HCT116 (cell line): ENCODE measurements around the gene PREX1. TPM values are rescaled to one million over a fixed set of nuclear protein-coding genes. Genes with fewer than 3 reads are reported as not detected.

ENCODE experiments used
- ATAC-seq: fragments of 200-7000 bp; cut with Tn5 transposase; 2 replicates; pipeline ENCODE4 v1.9.1; 2020; ENCODE audit warnings: mild to moderate bottlenecking, moderate library complexity
- BruUV-seq: library from RNA; stranded (reverse); fragments of 400-500 nt; replicated peaks from 2 replicates; lab custom pipeline; 2021; lab: Mats Ljungman, UMichigan
- CTCF ChIA-PET: fragments of 300-600 bp; sonication (Branson Sonifier 250); formaldehyde crosslinking; loops from one replicate; lab custom pipeline; 2021; ENCODE audit warnings: antibody characterized with exemption; lab: Charles Lee
- POLR2A ChIA-PET: fragments of 300-600, 350-600 bp; sonication (Branson Sonifier 250); formaldehyde crosslinking; loops from one replicate; lab custom pipeline; 2021; ENCODE audit warnings: antibody characterized with exemption; lab: Charles Lee
- RAD21 ChIA-PET, 2 experiments: fragments of 300-600 bp; sonication (Branson Sonifier 250); formaldehyde crosslinking; loops; one replicate each; lab custom pipeline; 2023; ENCODE audit warnings: low total read pairs in 2 of 2; ENCODE audit not compliant: uncharacterized antibody in 2 of 2, unreplicated experiment in 2 of 2, low non-redundant PET in 1 of 2; lab: Charles Lee
- DNase-seq: peaks from one replicate; pipeline ENCODE4 v3.0.0-alpha.2; 2010; ENCODE audit warnings: low read depth, low spot score
- H2AFZ ChIP-seq: fragments of 200-600 bp; shearing (Covaris generic), sonication (generic); 2 replicates; pipeline ENCODE4 v1.6.1; 2017; ENCODE audit warnings: low read depth, mixed run types, mixed read lengths, antibody characterized with exemption, low read length; ENCODE audit not compliant: poor library complexity, severe bottlenecking
- H3K27ac ChIP-seq: 2 replicates; pipeline ENCODE4 v1.5.1; 2012; ENCODE audit warnings: low read depth, low read length
- H3K27me3 ChIP-seq: fragments of 200-600 bp; sonication (generic); 2 replicates; pipeline ENCODE4 v1.6.1; 2016; ENCODE audit warnings: mixed run types, low read length, mixed read lengths; ENCODE audit not compliant: insufficient read depth
- H3K36me3 ChIP-seq, 2 experiments: fragments of 200-500 bp in 1 of 2; fragments of 200-600 bp in 1 of 2; sonication (Bioruptor generic) in 1 of 2; sonication (generic) in 1 of 2; 2 replicates each; pipeline versions ENCODE4 v1.5.1 to v1.6.1; 2014 to 2016; ENCODE audit warnings: low read length in 2 of 2, inconsistent platforms in 1 of 2, mixed read lengths in 1 of 2, mixed run types in 1 of 2; ENCODE audit not compliant: insufficient read depth in 2 of 2, control insufficient read depth in 1 of 2
- H3K4me1 ChIP-seq, 2 experiments: fragments of 200-600 bp in 1 of 2; sonication (generic) in 1 of 2; 2 replicates each; pipeline versions ENCODE4 v1.5.1 to v1.6.1; 2012 to 2017; ENCODE audit warnings: low read length in 2 of 2, inconsistent platforms in 1 of 2, mild to moderate bottlenecking in 1 of 2, mixed read lengths in 1 of 2, mixed run types in 1 of 2, moderate library complexity in 1 of 2; ENCODE audit not compliant: insufficient read depth in 2 of 2, control insufficient read depth in 1 of 2
- H3K4me2 ChIP-seq: fragments of 200-600 bp; sonication (generic); 2 replicates; pipeline ENCODE4 v1.6.1; 2017; ENCODE audit warnings: mixed run types, low read length, mixed read lengths
- H3K4me3 ChIP-seq, 2 experiments: fragments of 200-600 bp in 1 of 2; sonication (generic) in 1 of 2; replicated peaks in 1 of 2; 2 replicates each; pipeline ENCODE4 v1.5.1; 2011 to 2016; ENCODE audit warnings: low read length in 2 of 2, control low read depth in 1 of 2, low read depth in 1 of 2, mild to moderate bottlenecking in 1 of 2, mixed read lengths in 1 of 2, mixed run types in 1 of 2
- H3K79me2 ChIP-seq: fragments of 200-600 bp; sonication (generic); 2 replicates; pipeline ENCODE4 v1.6.1; 2017; ENCODE audit warnings: mild to moderate bottlenecking, mixed run types, low read length, moderate library complexity, mixed read lengths; ENCODE audit not compliant: insufficient read depth
- H3K9ac ChIP-seq: fragments of 200-600 bp; sonication (generic); 2 replicates; pipeline ENCODE4 v1.6.1; 2016; ENCODE audit warnings: low read length, mixed read lengths
- H3K9me2 ChIP-seq: fragments of 200-600 bp; sonication (generic), shearing (Covaris generic); 2 replicates; pipeline ENCODE4 v1.6.1; 2017; ENCODE audit warnings: mixed run types, mild to moderate bottlenecking, moderate library complexity; ENCODE audit not compliant: insufficient read depth
- H3K9me3 ChIP-seq, 2 experiments: fragments of 200-500 bp in 1 of 2; fragments of 200-600 bp in 1 of 2; sonication (Bioruptor generic) in 1 of 2; sonication (generic) in 1 of 2; 2 replicates each; pipeline ENCODE4 v1.6.1; 2014 to 2017; ENCODE audit warnings: low read length in 2 of 2, mixed read lengths in 2 of 2, inconsistent platforms in 1 of 2, low read depth in 1 of 2, mild to moderate bottlenecking in 1 of 2, mixed run types in 1 of 2, moderate library complexity in 1 of 2; ENCODE audit not compliant: control insufficient read depth in 1 of 2, insufficient read depth in 1 of 2
- H4K20me1 ChIP-seq: fragments of 200-600 bp; sonication (generic), shearing (Covaris generic); 2 replicates; pipeline ENCODE4 v1.6.1; 2017; ENCODE audit warnings: mixed run types, mild to moderate bottlenecking, moderate library complexity; ENCODE audit not compliant: insufficient read depth
- ATF3 ChIP-seq: IDR thresholded peaks from 2 replicates; pipeline ENCODE4 v1.6.1; 2012
- CBX3 ChIP-seq: IDR thresholded peaks from 2 replicates; pipeline ENCODE4 v1.6.1; 2012; ENCODE audit warnings: low read depth
- CEBPB ChIP-seq: IDR thresholded peaks from 2 replicates; pipeline ENCODE4 v1.6.1; 2012; ENCODE audit warnings: low read depth
- CTCF ChIP-seq, 3 experiments: fragments of 200-600 bp in 1 of 3; sonication (generic) in 1 of 3; IDR thresholded peaks in 2 of 3; conservative IDR thresholded peaks in 1 of 3; 2 replicates each; pipeline ENCODE4 v1.5.1; 2012 to 2017; ENCODE audit warnings: low read depth in 2 of 3, low read length in 2 of 3, antibody characterized with exemption in 1 of 3, borderline replicate concordance in 1 of 3, control low read depth in 1 of 3, mild to moderate bottlenecking in 1 of 3, mixed read lengths in 1 of 3, mixed run types in 1 of 3, moderate library complexity in 1 of 3; ENCODE audit not compliant: insufficient read depth in 1 of 3
- EGR1 ChIP-seq: IDR thresholded peaks from 2 replicates; pipeline ENCODE4 v1.6.1; 2012; ENCODE audit warnings: low read depth
- ELF1 ChIP-seq: IDR thresholded peaks from 2 replicates; pipeline ENCODE4 v1.6.1; 2012; ENCODE audit warnings: low read depth, borderline replicate concordance
- EZH2 ChIP-seq: fragments of 200-600 bp; sonication (generic); IDR thresholded peaks from 2 replicates; pipeline ENCODE4 v1.6.1; 2017; ENCODE audit warnings: antibody characterized with exemption, mixed run types
- EZH2phosphoT487 ChIP-seq: fragments of 200-600 bp; IDR thresholded peaks from 2 replicates; pipeline ENCODE4 v1.6.1; 2018; ENCODE audit warnings: antibody characterized with exemption, borderline replicate concordance
- FOSL1 ChIP-seq: IDR thresholded peaks from 2 replicates; pipeline ENCODE4 v1.6.1; 2012; ENCODE audit warnings: low read depth
- JUND ChIP-seq: IDR thresholded peaks from 2 replicates; pipeline ENCODE4 v1.6.1; 2012
- MAX ChIP-seq: IDR thresholded peaks from 2 replicates; pipeline ENCODE4 v1.6.1; 2012
- POLR2A ChIP-seq: IDR thresholded peaks from 2 replicates; pipeline ENCODE4 v1.7.0; 2011; ENCODE audit warnings: borderline replicate concordance; ENCODE audit not compliant: insufficient read depth, insufficient read length; ENCODE audit errors: extremely low read depth
- POLR2AphosphoS5 ChIP-seq: IDR thresholded peaks from 2 replicates; pipeline ENCODE4 v1.6.1; 2011; ENCODE audit warnings: mild to moderate bottlenecking, low read depth, low read length, moderate library complexity
- RAD21 ChIP-seq: IDR thresholded peaks from 2 replicates; pipeline ENCODE4 v1.6.1; 2012; ENCODE audit warnings: low read depth, mild to moderate bottlenecking
- REST ChIP-seq: IDR thresholded peaks from 2 replicates; pipeline ENCODE4 v1.6.1; 2012; ENCODE audit warnings: low read depth
- SIN3A ChIP-seq: IDR thresholded peaks from 2 replicates; pipeline ENCODE4 v1.6.1; 2012; ENCODE audit warnings: low read depth
- SRF ChIP-seq: IDR thresholded peaks from 2 replicates; pipeline ENCODE4 v1.6.1; 2012; ENCODE audit warnings: low read depth
- YY1 ChIP-seq: IDR thresholded peaks from 2 replicates; pipeline ENCODE4 v1.6.1; 2011; ENCODE audit warnings: low read length, low read depth, moderate library complexity, mild to moderate bottlenecking; ENCODE audit not compliant: insufficient replicate concordance; ENCODE audit errors: extremely low read depth
- ZFX ChIP-seq: fragments of 450-650 bp; IDR thresholded peaks from 2 replicates; pipeline ENCODE4 v1.6.1; 2017
- ZNF274 ChIP-seq: fragments of 200-500 bp; sonication (Bioruptor generic); IDR thresholded peaks from 2 replicates; pipeline ENCODE4 v1.6.1; 2014; ENCODE audit warnings: mild to moderate bottlenecking, low read depth, low read length, inconsistent platforms
- intact Hi-C: fragments of 100-400 bp; cut with micrococcal nuclease; formaldehyde crosslinking; loops from 2 replicates; pipeline ENCODE4 v1.10.0; 2022
- total RNA-seq: library from RNA; stranded (reverse); gene quantifications from one replicate; pipeline ENCODE4 v1.2.1, GENCODE V29; 2021; ENCODE audit not compliant: unreplicated experiment

Gene PREX1
- total RNA-seq, 1 experiment from 2014 or later, result 6.1 TPM

- TF ChIP-seq REST (no peak), SIN3A (no peak), CEBPB (no peak), ZNF274 (no peak), POLR2AphosphoS5 (no peak), SRF (no peak), ATF3 (no peak), ELF1 (no peak), EZH2phosphoT487 (no peak), FOSL1 (no peak)
- TF ChIP-seq, all 23 proteins: peak for 0
Measured at GRCh38 chr20:48744515-48744914, 83.3 kb downstream of the PREX1 start (continued).

GRCh38 chr20:48743807-48744206, 84.0 kb downstream of the PREX1 start:
- no TSS peak for BruUV-seq
- POLR2A ChIA-PET, result no interaction called here
- Histone ChIP-seq H3K27me3 (no peaks in the 10 kb centered on the region), H3K27ac (no peak overlapping the region), H3K9me2 (no peaks in the 10 kb centered on the region), H3K79me2 (no peaks in the 10 kb centered on the region), H2AFZ (no peak overlapping the region), H3K9me3 (no peaks in the 10 kb centered on the region), H3K4me2 (no peak overlapping the region), H4K20me1 (no peaks in the 10 kb centered on the region), H3K4me1 (no peaks in the 10 kb centered on the region), H3K4me3 (no peak overlapping the region), H3K9ac (no peak overlapping the region), H3K36me3 (no peaks in the 10 kb centered on the region)
- ATAC-seq (no peak), DNase-seq (no peak)
- RAD21 ChIA-PET, result no interaction called here
- CTCF ChIA-PET, result no interaction called here
- intact Hi-C loops, result no loop called here
- TF ChIP-seq SRF (no peak), ZNF274 (no peak), CBX3 (no peak), EGR1 (no peak), ZFX (no peak), JUND (no peak), CTCF (IDR thresholded peaks at IDR 0.05 in 2 of 3, conservative IDR thresholded peaks at IDR 0.05 in 1 of 3; ENCODE audit: borderline replicate concordance in 1 of 3, insufficient read depth in 1 of 3, low read depth in 2 of 3, low read length in 2 of 3) (no peak), EZH2 (no peak), ELF1 (no peak), CEBPB (no peak), MAX (no peak), POLR2AphosphoS5 (no peak), POLR2A (no peak), YY1 (no peak), RAD21 (no peak)
